SU-DHL-6 (cell line): Measurements from ENCODE around the gene GLRA3.

Source experiments
- CTCF ChIP-seq: fragments of 200-600 bp; sonication (generic); IDR thresholded peaks from one replicate; pipeline ENCODE4 v1.5.1; 2017; ENCODE audit warnings: antibody characterized with exemption, mild to moderate bottlenecking, low read length, moderate library complexity; ENCODE audit not compliant: insufficient read depth, poor library complexity, severe bottlenecking
- EZH2phosphoT487 ChIP-seq: fragments of 200-600 bp; sonication (generic), shearing (Covaris generic); conservative IDR thresholded peaks from 2 replicates; pipeline ENCODE4 v1.6.1; 2018; ENCODE audit warnings: mild to moderate bottlenecking, antibody characterized with exemption, low read length, moderate library complexity, mixed read lengths

- TF ChIP-seq CTCF: no peak
- no peak for TF ChIP-seq EZH2phosphoT487
Observed at GRCh38 chr4:174734181-174734580, 94.9 kb downstream of the GLRA3 start.
